Activated naive CD8-positive, alpha-beta T cell (primary cell): ENCODE measurements around the gene DKKL1.

Experiments
- H3K27ac Mint-ChIP-seq: one replicate; pipeline ENCODE4 v1.8.0; 2021; ENCODE audit warnings: mixed read lengths
- H3K27me3 Mint-ChIP-seq: one replicate; pipeline ENCODE4 v1.8.0; 2021; ENCODE audit warnings: mixed read lengths
- H3K36me3 Mint-ChIP-seq: one replicate; pipeline ENCODE4 v1.8.0; 2021; ENCODE audit warnings: mixed read lengths
- H3K4me1 Mint-ChIP-seq: one replicate; pipeline ENCODE4 v1.8.0; 2021; ENCODE audit warnings: low read depth, mixed read lengths
- H3K4me3 Mint-ChIP-seq: one replicate; pipeline ENCODE4 v1.8.0; 2021; ENCODE audit warnings: mild to moderate bottlenecking, mixed read lengths
- H3K9me3 Mint-ChIP-seq: one replicate; pipeline ENCODE4 v1.8.0; 2021; ENCODE audit warnings: low read depth, mixed read lengths

The DKKL1 gene

GRCh38 chr19:49335071-49335783, 28.4 kb upstream of the DKKL1 start, which contains the start of gene CD37:
CD37 (plus strand) TSS chr19:49335406; CDS start chr19:49335541, 135 bp downstream.
- Mint-ChIP-seq H3K4me1 (peaks cover 73% of the 10 kb centered on the region), H3K9me3 (no peaks in the 10 kb centered on the region), H3K27ac (peak within 1 kb of the TSS; percentile 99), H3K27me3 (no peaks in the 10 kb centered on the region), H3K4me3 (peak within 1 kb of the TSS; percentile 99), H3K36me3 (peaks cover 1% of the 10 kb centered on the region)

- Mint-ChIP-seq H3K9me3 (no peaks in the 10 kb centered on the region), H3K4me3 (peak overlapping the region; percentile 99), H3K4me1 (peaks cover 71% of the 10 kb centered on the region), H3K27me3 (no peaks in the 10 kb centered on the region), H3K27ac (peak overlapping the region; percentile 99), H3K36me3 (no peaks in the 10 kb centered on the region)
Measured at GRCh38 chr19:49335784-49336481, 27.7 kb upstream of the DKKL1 start.

DNA sequence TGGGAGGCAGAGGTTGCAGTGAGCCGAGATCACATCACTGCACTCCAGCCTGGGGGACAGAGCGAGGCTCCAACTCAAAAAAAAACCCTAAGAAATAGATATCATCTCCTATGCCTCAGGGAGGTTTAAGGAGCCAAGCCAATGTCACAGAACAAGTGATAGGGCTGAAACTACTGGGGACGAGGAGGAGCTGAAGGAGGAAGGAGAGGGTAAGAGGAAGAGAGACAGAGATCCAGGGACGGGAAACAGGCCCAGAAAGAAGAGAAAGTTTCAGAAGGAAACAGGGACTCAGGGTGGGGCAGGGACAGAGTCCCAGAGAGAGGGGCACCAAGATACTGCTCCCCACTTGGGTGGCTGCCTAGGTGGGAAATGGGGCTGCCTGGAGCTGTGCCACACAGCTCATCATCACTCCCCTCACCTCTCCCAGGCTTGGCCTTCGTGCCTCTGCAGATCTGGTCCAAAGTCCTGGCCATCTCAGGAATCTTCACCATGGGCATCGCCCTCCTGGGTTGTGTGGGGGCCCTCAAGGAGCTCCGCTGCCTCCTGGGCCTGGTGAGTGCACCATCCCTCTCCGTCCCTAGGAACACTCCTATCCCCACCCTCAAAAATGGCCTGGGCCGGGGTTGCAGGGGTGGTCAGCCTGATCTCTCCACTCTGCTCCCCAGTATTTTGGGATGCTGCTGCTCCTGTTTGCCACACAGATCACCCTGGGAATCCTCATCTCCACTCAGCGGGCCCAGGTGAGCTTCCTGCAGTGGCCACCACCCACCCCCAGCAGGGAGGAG, 27.0 kb upstream of the DKKL1 start:
- Mint-ChIP-seq H3K27ac (peak overlapping the region; percentile 91), H3K36me3 (no peaks in the 10 kb centered on the region), H3K4me3 (peak overlapping the region; percentile 99), H3K4me1 (peaks cover 64% of the 10 kb centered on the region), H3K9me3 (no peaks in the 10 kb centered on the region), H3K27me3 (no peaks in the 10 kb centered on the region)

DNA sequence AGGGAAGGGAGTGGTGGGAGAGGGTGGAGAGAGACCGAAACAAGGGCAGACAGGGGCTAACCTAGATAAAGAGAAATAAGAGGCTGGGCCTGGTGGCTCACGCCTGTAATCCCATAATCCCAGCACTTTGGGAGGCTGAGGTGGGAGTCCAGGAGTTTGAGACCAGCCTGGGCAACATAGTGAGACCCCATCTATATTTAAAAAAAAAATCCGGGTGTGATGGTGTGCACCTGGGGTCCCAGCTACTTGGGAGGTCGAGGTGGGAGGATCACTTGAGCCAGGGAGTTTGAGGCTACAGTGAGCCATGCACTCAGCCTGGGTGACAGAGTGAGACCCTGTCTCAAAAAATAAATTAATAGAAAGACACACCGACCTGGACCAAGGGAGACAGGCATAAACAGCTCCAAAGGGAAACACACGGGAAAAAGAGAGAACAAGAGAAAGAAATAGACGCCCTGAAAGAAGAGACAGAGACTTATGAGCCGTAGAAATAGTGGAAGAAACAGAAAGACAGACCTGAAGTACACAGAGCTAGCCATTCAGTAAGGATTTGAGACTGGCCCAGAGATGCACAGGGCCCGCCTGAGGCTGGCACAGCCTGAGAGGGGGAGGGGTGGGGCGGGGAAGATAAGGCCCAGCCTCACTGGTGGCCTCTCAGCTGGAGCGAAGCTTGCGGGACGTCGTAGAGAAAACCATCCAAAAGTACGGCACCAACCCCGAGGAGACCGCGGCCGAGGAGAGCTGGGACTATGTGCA, 26.2 kb upstream of the DKKL1 start:
- H3K27me3 Mint-ChIP-seq, result no peaks in the 10 kb centered on the region
- H3K36me3 Mint-ChIP-seq, result no peaks in the 10 kb centered on the region
- H3K4me1 Mint-ChIP-seq, result peaks cover 58% of the 10 kb centered on the region
- H3K9me3 Mint-ChIP-seq, result no peaks in the 10 kb centered on the region
- peak overlapping the region; percentile 82 for H3K27ac Mint-ChIP-seq
- H3K4me3 Mint-ChIP-seq, result peak overlapping the region; percentile 99

- Mint-ChIP-seq H3K36me3 (no peaks in the 10 kb centered on the region), H3K4me3 (peak overlapping the region; percentile 42), H3K27ac (peak overlapping the region; percentile 41), H3K4me1 (peaks cover 54% of the 10 kb centered on the region), H3K9me3 (no peaks in the 10 kb centered on the region), H3K27me3 (no peaks in the 10 kb centered on the region)
Measured at GRCh38 chr19:49338023-49338677, 25.5 kb upstream of the DKKL1 start.

DNA sequence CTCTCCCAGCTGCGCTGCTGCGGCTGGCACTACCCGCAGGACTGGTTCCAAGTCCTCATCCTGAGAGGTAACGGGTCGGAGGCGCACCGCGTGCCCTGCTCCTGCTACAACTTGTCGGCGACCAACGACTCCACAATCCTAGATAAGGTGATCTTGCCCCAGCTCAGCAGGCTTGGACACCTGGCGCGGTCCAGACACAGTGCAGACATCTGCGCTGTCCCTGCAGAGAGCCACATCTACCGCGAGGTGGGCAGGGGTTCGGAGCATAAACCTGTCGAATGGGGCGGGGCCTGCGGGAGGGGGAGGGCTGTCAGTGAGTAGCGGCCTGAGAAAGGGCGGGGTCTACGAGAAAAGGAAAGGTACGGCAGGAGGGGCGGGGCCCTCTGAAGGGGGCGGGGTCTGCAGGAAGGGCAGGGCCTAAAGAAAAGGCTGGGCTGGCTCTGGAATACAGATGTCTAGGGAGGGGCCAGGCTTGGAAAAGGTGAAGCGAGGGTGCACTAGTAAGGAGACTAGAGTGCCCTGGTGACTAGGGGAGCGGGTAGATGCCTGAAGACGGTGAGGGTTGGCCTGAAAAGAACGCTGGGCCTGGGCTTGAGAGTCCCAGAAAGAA, 24.9 kb upstream of the DKKL1 start:
- peaks cover 47% of the 10 kb centered on the region for H3K4me1 Mint-ChIP-seq

GRCh38 chr19:49339301-49340068, 24.2 kb upstream of the DKKL1 start:
- Mint-ChIP-seq H3K4me3 (no peak overlapping the region), H3K27ac (no peak overlapping the region), H3K36me3 (no peaks in the 10 kb centered on the region), H3K27me3 (no peaks in the 10 kb centered on the region), H3K9me3 (no peaks in the 10 kb centered on the region), H3K4me1 (peaks cover 42% of the 10 kb centered on the region)

More for the DNA sequence above, 24.9 kb upstream of the DKKL1 start:
- no peaks in the 10 kb centered on the region for H3K9me3 Mint-ChIP-seq
- peak overlapping the region; percentile 42 for H3K4me3 Mint-ChIP-seq
- H3K27me3 Mint-ChIP-seq, result no peaks in the 10 kb centered on the region
- no peaks in the 10 kb centered on the region for H3K36me3 Mint-ChIP-seq
- H3K27ac Mint-ChIP-seq, result no peak overlapping the region

GRCh38 chr19:49340069-49340864, 23.4 kb upstream of the DKKL1 start:
- Mint-ChIP-seq H3K27ac (peak overlapping the region; percentile 41), H3K9me3 (no peaks in the 10 kb centered on the region), H3K27me3 (no peaks in the 10 kb centered on the region), H3K4me1 (peaks cover 38% of the 10 kb centered on the region), H3K4me3 (no peak overlapping the region), H3K36me3 (no peaks in the 10 kb centered on the region)

DNA sequence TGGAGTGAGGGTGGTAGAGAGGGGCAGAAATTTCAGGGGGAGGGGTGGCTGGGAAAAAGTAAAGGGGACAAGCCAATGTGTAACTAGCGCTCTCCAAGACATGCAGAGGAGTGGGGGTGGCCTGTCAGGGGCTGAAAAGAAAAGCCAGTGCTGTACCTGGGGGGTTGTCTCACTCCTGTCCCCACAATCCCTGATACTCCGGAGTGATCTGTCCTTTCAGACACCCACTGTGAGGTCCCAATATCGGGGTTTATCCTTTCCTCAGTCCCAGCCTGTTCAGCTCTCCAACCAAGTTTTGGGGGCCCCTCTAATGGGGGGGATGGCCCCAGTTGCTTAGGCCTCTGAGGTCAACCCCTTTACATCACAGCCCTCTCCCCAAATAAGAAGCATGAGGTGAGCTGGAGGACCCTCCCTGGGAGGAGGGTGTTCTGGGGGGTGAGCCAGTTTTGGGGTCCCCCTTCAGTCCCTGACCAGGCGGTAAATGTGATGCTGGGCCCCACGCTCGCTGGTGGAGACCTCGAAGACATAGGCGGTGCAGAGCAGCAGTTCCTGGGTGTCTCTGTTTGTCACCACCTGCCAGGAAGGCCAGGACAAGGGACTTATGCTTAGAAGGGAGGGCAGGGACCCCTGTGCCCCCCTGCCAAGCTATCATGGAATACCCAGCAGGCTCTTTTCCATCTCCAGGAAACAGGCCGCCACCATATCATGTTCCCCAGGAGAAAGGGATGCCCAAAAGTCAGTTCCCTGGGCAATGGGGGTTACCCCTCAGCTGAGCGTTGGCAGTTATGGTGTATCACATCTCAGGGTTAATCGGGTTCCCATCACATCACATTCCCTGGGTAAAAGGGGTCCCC, 22.6 kb upstream of the DKKL1 start:
- Mint-ChIP-seq H3K4me1 (peaks cover 31% of the 10 kb centered on the region), H3K27me3 (no peaks in the 10 kb centered on the region), H3K27ac (no peak overlapping the region), H3K9me3 (no peaks in the 10 kb centered on the region), H3K36me3 (no peaks in the 10 kb centered on the region), H3K4me3 (no peak overlapping the region)

DNA sequence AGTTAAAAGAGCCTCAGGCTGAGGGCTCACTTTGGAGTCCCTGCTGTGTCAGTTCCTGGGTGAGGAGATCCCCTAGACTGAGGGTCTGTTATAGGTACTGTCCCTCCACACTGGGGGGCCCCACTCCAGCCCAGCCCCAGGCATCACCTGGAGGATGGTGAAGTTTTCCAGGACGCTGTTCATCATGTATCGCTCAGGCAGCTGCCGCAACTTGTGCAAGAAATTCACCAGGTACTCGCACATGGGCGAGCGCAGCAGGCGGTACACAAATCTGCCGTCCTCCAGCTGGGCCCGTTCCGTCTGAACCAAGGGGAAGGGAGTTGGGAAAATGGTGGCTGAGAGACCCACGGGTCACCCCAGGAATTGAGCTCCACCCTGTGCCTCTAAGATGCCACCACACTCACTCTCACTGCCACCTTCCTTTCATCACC, 21.4 kb upstream of the DKKL1 start:
- Mint-ChIP-seq H3K27ac (peak overlapping the region; percentile 2), H3K4me1 (peaks cover 21% of the 10 kb centered on the region), H3K36me3 (no peaks in the 10 kb centered on the region), H3K4me3 (no peak overlapping the region), H3K27me3 (no peaks in the 10 kb centered on the region), H3K9me3 (no peaks in the 10 kb centered on the region)

DNA sequence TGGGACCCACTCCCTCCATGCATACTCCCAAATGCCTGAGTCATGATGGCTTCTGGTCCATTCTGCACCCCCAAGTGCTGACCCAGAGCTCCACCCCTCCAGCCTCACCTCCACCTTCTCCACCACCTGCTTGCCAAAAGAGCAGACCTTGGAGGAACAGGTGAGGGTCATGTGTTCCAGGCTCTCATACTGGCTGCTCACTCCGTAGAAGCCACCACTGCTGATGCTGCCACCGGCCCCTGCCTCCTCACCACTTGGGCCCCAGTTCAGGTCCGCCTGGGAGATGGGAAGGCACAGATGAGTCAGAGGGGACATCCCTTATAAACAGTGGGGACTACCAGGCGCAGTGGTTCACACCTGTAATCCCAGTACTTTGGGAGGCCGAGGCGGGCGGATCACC, 20.6 kb upstream of the DKKL1 start:
- Mint-ChIP-seq H3K36me3 (no peaks in the 10 kb centered on the region), H3K4me3 (no peak overlapping the region), H3K27ac (peak overlapping the region; percentile 2), H3K4me1 (peaks cover 17% of the 10 kb centered on the region), H3K27me3 (no peaks in the 10 kb centered on the region), H3K9me3 (no peaks in the 10 kb centered on the region)
